Mucosa of descending colon (tissue), 3 donors: ENCODE results near the gene FERMT2. TPM values are rescaled to one million over a fixed set of nuclear protein-coding genes. Genes with fewer than 3 reads are reported as not detected.

ENCODE experiments used
- ATAC-seq: fragments of 200-7000 bp; cut with Tn5 transposase; one replicate; pipeline ENCODE4 v1.9.1; 2020; ENCODE audit warnings: mild to moderate bottlenecking, moderate library complexity
- DNase-seq, 3 donors: peaks; one replicate each; pipeline ENCODE4 v3.0.0-alpha.2; 2020
- H3K36me3 ChIP-seq: fragments of 200-600 bp; one replicate; pipeline ENCODE4 v1.8.0; 2021; ENCODE audit warnings: low read depth, mild to moderate bottlenecking
- H3K4me1 ChIP-seq: fragments of 200-600 bp; one replicate; pipeline ENCODE4 v1.8.0; 2021; ENCODE audit warnings: low read depth, mild to moderate bottlenecking
- H3K4me3 ChIP-seq: fragments of 200-600 bp; one replicate; pipeline ENCODE4 v1.8.0; 2021; ENCODE audit warnings: mild to moderate bottlenecking
- H3K9me3 ChIP-seq: fragments of 200-600 bp; one replicate; pipeline ENCODE4 v1.8.0; 2021; ENCODE audit warnings: mild to moderate bottlenecking
- CTCF ChIP-seq: fragments of 200-600 bp; IDR thresholded peaks from one replicate; pipeline ENCODE4 v1.8.0; 2022; ENCODE audit warnings: antibody characterized with exemption, mild to moderate bottlenecking
- intact Hi-C, 2 donors: fragments of 100-400 bp; cut with DNase I in 1 of 2; cut with micrococcal nuclease in 1 of 2; formaldehyde crosslinking; loops; one replicate each; pipeline versions ENCODE4 v1.11.0 to v1.11.1; 2022; cut with DNase I, micrococcal nuclease
- total RNA-seq, 3 donors: library from RNA; stranded (reverse); fragmentation: NEBNext Ultra II Directional in 2 of 3; extraction: Animal tissue kit (Norgen Biotek cat#: 25700) in 2 of 3; gene quantifications; one replicate each; pipeline versions ENCODE4 v1.2.1 to v1.2.4, GENCODE V29; 2021 to 2023
- donor health status: DM: no; HTN: no; CAD: no; lungs with moderate emphysema.
- donor health status: DM: no; HTN: no; CAD: no.
- donor health status: DM: no; HTN: yes; CAD: no.

The FERMT2 gene
- total RNA-seq, 3 donors from 2014 or later: 6.9 to 228 (median 22.9) TPM

GRCh38 chr14:52919971-52920370, 30.9 kb downstream of the FERMT2 start:
- H3K4me3 ChIP-seq: no peak overlapping the region
- ATAC-seq (peak; percentile 68), DNase-seq (no peak)
- no peaks in the 10 kb centered on the region for H3K36me3 ChIP-seq
- intact Hi-C loops: no loop called here
- TF ChIP-seq CTCF: no peak
- H3K4me1 ChIP-seq: peaks cover 19% of the 10 kb centered on the region
- H3K9me3 ChIP-seq: no peaks in the 10 kb centered on the region

- H3K4me1 ChIP-seq: peaks cover 14% of the 10 kb centered on the region
- intact Hi-C loops: no loop called here
- ATAC-seq: peak; percentile 84
These were observed 32.4 kb downstream of the FERMT2 start for GRCh38 chr14:52918486-52918885.

GRCh38 chr14:52917735-52918134, 33.1 kb downstream of the FERMT2 start:
- intact Hi-C loops: no loop called here
- Histone ChIP-seq H3K9me3 (no peaks in the 10 kb centered on the region), H3K4me3 (no peak overlapping the region), H3K4me1 (peaks cover 14% of the 10 kb centered on the region), H3K36me3 (no peaks in the 10 kb centered on the region)
- no peak for TF ChIP-seq CTCF
- ATAC-seq (no peak), DNase-seq (no peak)

More at GRCh38 chr14:52918486-52918885, 32.4 kb downstream of the FERMT2 start:
- TF ChIP-seq CTCF: no peak
- DNase-seq: no peak
- no peak overlapping the region for H3K4me3 ChIP-seq
- H3K36me3 ChIP-seq: no peaks in the 10 kb centered on the region
- no peaks in the 10 kb centered on the region for H3K9me3 ChIP-seq

GRCh38 chr14:52914295-52914694, 36.6 kb downstream of the FERMT2 start:
- Histone ChIP-seq H3K36me3 (no peaks in the 10 kb centered on the region), H3K9me3 (no peaks in the 10 kb centered on the region), H3K4me1 (peaks cover 7% of the 10 kb centered on the region), H3K4me3 (no peak overlapping the region)
- no peak for TF ChIP-seq CTCF
- no peak for ATAC-seq
- intact Hi-C loops: no loop called here
- DNase-seq: no peak

GRCh38 chr14:52913271-52913670, 37.6 kb downstream of the FERMT2 start:
- no peaks in the 10 kb centered on the region for H3K36me3 ChIP-seq
- ATAC-seq (no peak), DNase-seq (no peak)
- no peaks in the 10 kb centered on the region for H3K4me1 ChIP-seq
- no peaks in the 10 kb centered on the region for H3K9me3 ChIP-seq
- no peak for TF ChIP-seq CTCF
- no peak overlapping the region for H3K4me3 ChIP-seq
- intact Hi-C loops: no loop called here

GRCh38 chr14:52911904-52912303, 38.9 kb downstream of the FERMT2 start:
- H3K4me1 ChIP-seq: no peaks in the 10 kb centered on the region

More at GRCh38 chr14:52911904-52912303, 38.9 kb downstream of the FERMT2 start:
- TF ChIP-seq CTCF: no peak
- DNase-seq (no peak), ATAC-seq (no peak)
- Histone ChIP-seq H3K36me3 (no peaks in the 10 kb centered on the region), H3K9me3 (no peaks in the 10 kb centered on the region), H3K4me3 (no peak overlapping the region)
- intact Hi-C loops: no loop called here
